ENCODE results near the gene ARID1B. TPM values are rescaled to one million over a fixed set of nuclear protein-coding genes. Genes with fewer than 3 reads are reported as not detected.

The ARID1B gene
- total and polyA plus RNA-seq, 9 of the 15 experiments (the other 6 are each of a cell fraction or from before 2014, with no cell fraction given), result 12.5 to 50.5 (median 25.8) TPM

DNA sequence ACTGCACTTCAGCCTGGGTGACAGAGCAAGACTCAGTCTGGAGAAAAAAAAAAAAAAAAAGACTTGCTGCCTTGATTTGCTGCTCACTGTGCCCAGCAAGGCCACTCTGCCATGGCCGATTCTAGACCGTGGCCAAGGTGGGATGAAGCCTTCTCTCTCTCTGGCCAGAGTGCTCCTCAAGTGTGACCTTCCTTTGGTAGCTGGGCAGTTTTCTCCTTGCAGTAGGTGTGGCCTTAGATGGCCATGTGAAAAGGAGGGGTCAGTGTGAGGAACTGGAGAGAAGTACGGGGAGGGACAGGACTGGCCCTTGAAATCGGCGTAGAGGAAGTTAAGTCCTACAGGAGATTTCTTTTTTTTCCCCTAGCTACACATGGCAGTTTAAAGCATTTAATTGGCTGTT is 272.0 kb downstream of the ARID1B start (continued):
- TF ChIP-seq, protein P1, sequence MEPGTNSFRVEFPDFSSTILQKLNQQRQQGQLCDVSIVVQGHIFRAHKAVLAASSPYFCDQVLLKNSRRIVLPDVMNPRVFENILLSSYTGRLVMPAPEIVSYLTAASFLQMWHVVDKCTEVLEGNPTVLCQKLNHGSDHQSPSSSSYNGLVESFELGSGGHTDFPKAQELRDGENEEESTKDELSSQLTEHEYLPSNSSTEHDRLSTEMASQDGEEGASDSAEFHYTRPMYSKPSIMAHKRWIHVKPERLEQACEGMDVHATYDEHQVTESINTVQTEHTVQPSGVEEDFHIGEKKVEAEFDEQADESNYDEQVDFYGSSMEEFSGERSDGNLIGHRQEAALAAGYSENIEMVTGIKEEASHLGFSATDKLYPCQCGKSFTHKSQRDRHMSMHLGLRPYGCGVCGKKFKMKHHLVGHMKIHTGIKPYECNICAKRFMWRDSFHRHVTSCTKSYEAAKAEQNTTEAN (CRISPR knock-in tag; IDR thresholded peaks at IDR 0.05), result no peak
- TF ChIP-seq GABPB1 (CRISPR knock-in tag; IDR thresholded peaks at IDR 0.05) (no peak), TAF7 (tag; IDR thresholded peaks at IDR 0.05) (no peak), DMBX1 (CRISPR knock-in tag; IDR thresholded peaks at IDR 0.05; ENCODE audit: borderline replicate concordance) (no peak), SIRT6 (IDR thresholded peaks at IDR 0.05; ENCODE audit: low read depth, low read length) (no peak), ZNF217 (CRISPR knock-in tag; IDR thresholded peaks at IDR 0.05) (no peak), NELFE (IDR thresholded peaks at IDR 0.05; ENCODE audit: insufficient read depth, insufficient read length) (no peak), ZNF143 (CRISPR knock-in tag; IDR thresholded peaks at IDR 0.05) (no peak), XRCC3 (IDR thresholded peaks at IDR 0.05) (no peak), NR2C1 (IDR thresholded peaks at IDR 0.05) (no peak), NR2C1 (tag; IDR thresholded peaks at IDR 0.05) (no peak), ZNF165 (CRISPR knock-in tag; IDR thresholded peaks at IDR 0.05; ENCODE audit: borderline replicate concordance) (no peak), PHB2 (IDR thresholded peaks at IDR 0.05; ENCODE audit: low read depth) (no peak), SMARCE1 (IDR thresholded peaks at IDR 0.05) (no peak)
- TF ChIP-seq, protein P2, sequence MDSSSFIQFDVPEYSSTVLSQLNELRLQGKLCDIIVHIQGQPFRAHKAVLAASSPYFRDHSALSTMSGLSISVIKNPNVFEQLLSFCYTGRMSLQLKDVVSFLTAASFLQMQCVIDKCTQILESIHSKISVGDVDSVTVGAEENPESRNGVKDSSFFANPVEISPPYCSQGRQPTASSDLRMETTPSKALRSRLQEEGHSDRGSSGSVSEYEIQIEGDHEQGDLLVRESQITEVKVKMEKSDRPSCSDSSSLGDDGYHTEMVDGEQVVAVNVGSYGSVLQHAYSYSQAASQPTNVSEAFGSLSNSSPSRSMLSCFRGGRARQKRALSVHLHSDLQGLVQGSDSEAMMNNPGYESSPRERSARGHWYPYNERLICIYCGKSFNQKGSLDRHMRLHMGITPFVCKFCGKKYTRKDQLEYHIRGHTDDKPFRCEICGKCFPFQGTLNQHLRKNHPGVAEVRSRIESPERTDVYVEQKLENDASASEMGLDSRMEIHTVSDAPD (CRISPR knock-in tag; IDR thresholded peaks at IDR 0.05), result no peak
- TF ChIP-seq, protein P3, sequence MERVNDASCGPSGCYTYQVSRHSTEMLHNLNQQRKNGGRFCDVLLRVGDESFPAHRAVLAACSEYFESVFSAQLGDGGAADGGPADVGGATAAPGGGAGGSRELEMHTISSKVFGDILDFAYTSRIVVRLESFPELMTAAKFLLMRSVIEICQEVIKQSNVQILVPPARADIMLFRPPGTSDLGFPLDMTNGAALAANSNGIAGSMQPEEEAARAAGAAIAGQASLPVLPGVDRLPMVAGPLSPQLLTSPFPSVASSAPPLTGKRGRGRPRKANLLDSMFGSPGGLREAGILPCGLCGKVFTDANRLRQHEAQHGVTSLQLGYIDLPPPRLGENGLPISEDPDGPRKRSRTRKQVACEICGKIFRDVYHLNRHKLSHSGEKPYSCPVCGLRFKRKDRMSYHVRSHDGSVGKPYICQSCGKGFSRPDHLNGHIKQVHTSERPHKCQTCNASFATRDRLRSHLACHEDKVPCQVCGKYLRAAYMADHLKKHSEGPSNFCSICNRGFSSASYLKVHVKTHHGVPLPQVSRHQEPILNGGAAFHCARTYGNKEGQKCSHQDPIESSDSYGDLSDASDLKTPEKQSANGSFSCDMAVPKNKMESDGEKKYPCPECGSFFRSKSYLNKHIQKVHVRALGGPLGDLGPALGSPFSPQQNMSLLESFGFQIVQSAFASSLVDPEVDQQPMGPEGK (CRISPR knock-in tag; IDR thresholded peaks at IDR 0.05; ENCODE audit: borderline replicate concordance), result no peak
- TF ChIP-seq, protein P4, sequence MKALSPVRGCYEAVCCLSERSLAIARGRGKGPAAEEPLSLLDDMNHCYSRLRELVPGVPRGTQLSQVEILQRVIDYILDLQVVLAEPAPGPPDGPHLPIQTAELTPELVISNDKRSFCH (CRISPR knock-in tag; IDR thresholded peaks at IDR 0.05), result no peak
- TF ChIP-seq, protein P4 (tag; IDR thresholded peaks at IDR 0.05), result no peak
- TF ChIP-seq, protein P5, sequence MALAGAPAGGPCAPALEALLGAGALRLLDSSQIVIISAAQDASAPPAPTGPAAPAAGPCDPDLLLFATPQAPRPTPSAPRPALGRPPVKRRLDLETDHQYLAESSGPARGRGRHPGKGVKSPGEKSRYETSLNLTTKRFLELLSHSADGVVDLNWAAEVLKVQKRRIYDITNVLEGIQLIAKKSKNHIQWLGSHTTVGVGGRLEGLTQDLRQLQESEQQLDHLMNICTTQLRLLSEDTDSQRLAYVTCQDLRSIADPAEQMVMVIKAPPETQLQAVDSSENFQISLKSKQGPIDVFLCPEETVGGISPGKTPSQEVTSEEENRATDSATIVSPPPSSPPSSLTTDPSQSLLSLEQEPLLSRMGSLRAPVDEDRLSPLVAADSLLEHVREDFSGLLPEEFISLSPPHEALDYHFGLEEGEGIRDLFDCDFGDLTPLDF (CRISPR knock-in tag; IDR thresholded peaks at IDR 0.05), result no peak
- TF ChIP-seq, protein P6, sequence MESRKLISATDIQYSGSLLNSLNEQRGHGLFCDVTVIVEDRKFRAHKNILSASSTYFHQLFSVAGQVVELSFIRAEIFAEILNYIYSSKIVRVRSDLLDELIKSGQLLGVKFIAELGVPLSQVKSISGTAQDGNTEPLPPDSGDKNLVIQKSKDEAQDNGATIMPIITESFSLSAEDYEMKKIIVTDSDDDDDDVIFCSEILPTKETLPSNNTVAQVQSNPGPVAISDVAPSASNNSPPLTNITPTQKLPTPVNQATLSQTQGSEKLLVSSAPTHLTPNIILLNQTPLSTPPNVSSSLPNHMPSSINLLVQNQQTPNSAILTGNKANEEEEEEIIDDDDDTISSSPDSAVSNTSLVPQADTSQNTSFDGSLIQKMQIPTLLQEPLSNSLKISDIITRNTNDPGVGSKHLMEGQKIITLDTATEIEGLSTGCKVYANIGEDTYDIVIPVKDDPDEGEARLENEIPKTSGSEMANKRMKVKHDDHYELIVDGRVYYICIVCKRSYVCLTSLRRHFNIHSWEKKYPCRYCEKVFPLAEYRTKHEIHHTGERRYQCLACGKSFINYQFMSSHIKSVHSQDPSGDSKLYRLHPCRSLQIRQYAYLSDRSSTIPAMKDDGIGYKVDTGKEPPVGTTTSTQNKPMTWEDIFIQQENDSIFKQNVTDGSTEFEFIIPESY (CRISPR knock-in tag; IDR thresholded peaks at IDR 0.05), result no peak
